ENCODE data around the gene LRRC15.

LRRC15 gene

GRCh38 chr3:194369522-194370279 lies at the start of gene LRRC15:
Gene LRRC15, minus strand, starts transcription at chr3:194369743. Its CDS starts 8,700 bp downstream, at chr3:194361043.
- no peak for DNase-seq

- no peak for DNase-seq
Measured at GRCh38 chr3:194418671-194419070, 49.1 kb upstream of the LRRC15 start.

- no peak for DNase-seq
Measured at GRCh38 chr3:194407423-194407822, 37.9 kb upstream of the LRRC15 start.

- DNase-seq: no peak
Measured at GRCh38 chr3:194405766-194406165, 36.2 kb upstream of the LRRC15 start.

- DNase-seq: peak; percentile 50
Measured at GRCh38 chr3:194404365-194405140, 35.0 kb upstream of the LRRC15 start.

GRCh38 chr3:194401868-194402329 lies 32.4 kb upstream of the LRRC15 start:
- DNase-seq: no peak

GRCh38 chr3:194401346-194401745 lies 31.8 kb upstream of the LRRC15 start:
- DNase-seq: no peak

- no peak for DNase-seq
Measured at GRCh38 chr3:194399874-194400411, 30.4 kb upstream of the LRRC15 start.

- no peak for DNase-seq
Measured at GRCh38 chr3:194399166-194399565, 29.6 kb upstream of the LRRC15 start, which contains the start of gene GP5. Gene GP5, minus strand, starts transcription at chr3:194399266. Its CDS starts 984 bp downstream, at chr3:194398282.

- DNase-seq: no peak
Measured at GRCh38 chr3:194397757-194398312, 28.3 kb upstream of the LRRC15 start.

- DNase-seq: no peak
Measured at GRCh38 chr3:194396859-194397756, 27.6 kb upstream of the LRRC15 start.

GRCh38 chr3:194396539-194396858 lies 27.0 kb upstream of the LRRC15 start:
- no peak for DNase-seq

GRCh38 chr3:194395778-194396538 lies 26.4 kb upstream of the LRRC15 start:
- peak; percentile 8 for DNase-seq

GRCh38 chr3:194395212-194395611 lies 25.7 kb upstream of the LRRC15 start:
- peak; percentile 82 for DNase-seq

- no peak for DNase-seq
Measured at GRCh38 chr3:194392576-194392975, 23.0 kb upstream of the LRRC15 start.

- no peak for DNase-seq
Measured at GRCh38 chr3:194390835-194391234, 21.3 kb upstream of the LRRC15 start.

- DNase-seq: no peak
Measured at GRCh38 chr3:194389269-194389668, 19.7 kb upstream of the LRRC15 start.

GRCh38 chr3:194387926-194388418 lies 18.4 kb upstream of the LRRC15 start:
- DNase-seq: no peak

GRCh38 chr3:194387276-194387675 lies 17.7 kb upstream of the LRRC15 start:
- DNase-seq: no peak

GRCh38 chr3:194386648-194387047 lies 17.1 kb upstream of the LRRC15 start:
- no peak for DNase-seq

- no peak for DNase-seq
Measured at GRCh38 chr3:194386066-194386465, 16.5 kb upstream of the LRRC15 start.
